GM10248 (cell line): Measurements from ENCODE around the gene BTBD16.

Experiments
- CTCF ChIA-PET: fragments of 300-600 bp; sonication (Branson Sonifier 250); formaldehyde crosslinking; extraction: SDS; loops from one replicate; lab custom pipeline; 2021; ENCODE audit warnings: antibody characterized with exemption; lab: Yijun Ruan, JAX
- POLR2A ChIA-PET: fragments of 350-650 bp; sonication (Branson Sonifier 250); formaldehyde crosslinking; extraction: SDS; loops from one replicate; lab custom pipeline; 2020; ENCODE audit warnings: antibody characterized with exemption; lab: Yijun Ruan, JAX
- DNase-seq: peaks from one replicate; pipeline ENCODE4 v3.0.0; 2012; ENCODE audit errors: extremely low spot score
- TF ChIP-seq, protein P1 (sequence below): IDR thresholded peaks from 2 replicates; pipeline ENCODE4 v1.5.1; 2012; ENCODE audit warnings: mild to moderate bottlenecking, low read depth; ENCODE audit errors: extremely low read depth, missing control alignments, control extremely low read depth

The BTBD16 gene

GRCh38 chr10:122329416-122329815, 58.3 kb downstream of the BTBD16 start:
- POLR2A ChIA-PET, result no interaction called here
- CTCF ChIA-PET, result interaction anchor here (0.7 to 2.5 kb wide), 8 partner anchors 10 to 105 kb away, joined by 3 to 10 read pairs (median 3); no protein-coding TSS in a partner anchor
- TF ChIP-seq, protein P1, sequence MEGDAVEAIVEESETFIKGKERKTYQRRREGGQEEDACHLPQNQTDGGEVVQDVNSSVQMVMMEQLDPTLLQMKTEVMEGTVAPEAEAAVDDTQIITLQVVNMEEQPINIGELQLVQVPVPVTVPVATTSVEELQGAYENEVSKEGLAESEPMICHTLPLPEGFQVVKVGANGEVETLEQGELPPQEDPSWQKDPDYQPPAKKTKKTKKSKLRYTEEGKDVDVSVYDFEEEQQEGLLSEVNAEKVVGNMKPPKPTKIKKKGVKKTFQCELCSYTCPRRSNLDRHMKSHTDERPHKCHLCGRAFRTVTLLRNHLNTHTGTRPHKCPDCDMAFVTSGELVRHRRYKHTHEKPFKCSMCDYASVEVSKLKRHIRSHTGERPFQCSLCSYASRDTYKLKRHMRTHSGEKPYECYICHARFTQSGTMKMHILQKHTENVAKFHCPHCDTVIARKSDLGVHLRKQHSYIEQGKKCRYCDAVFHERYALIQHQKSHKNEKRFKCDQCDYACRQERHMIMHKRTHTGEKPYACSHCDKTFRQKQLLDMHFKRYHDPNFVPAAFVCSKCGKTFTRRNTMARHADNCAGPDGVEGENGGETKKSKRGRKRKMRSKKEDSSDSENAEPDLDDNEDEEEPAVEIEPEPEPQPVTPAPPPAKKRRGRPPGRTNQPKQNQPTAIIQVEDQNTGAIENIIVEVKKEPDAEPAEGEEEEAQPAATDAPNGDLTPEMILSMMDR, result no peak
- DNase-seq, result no peak

DNA sequence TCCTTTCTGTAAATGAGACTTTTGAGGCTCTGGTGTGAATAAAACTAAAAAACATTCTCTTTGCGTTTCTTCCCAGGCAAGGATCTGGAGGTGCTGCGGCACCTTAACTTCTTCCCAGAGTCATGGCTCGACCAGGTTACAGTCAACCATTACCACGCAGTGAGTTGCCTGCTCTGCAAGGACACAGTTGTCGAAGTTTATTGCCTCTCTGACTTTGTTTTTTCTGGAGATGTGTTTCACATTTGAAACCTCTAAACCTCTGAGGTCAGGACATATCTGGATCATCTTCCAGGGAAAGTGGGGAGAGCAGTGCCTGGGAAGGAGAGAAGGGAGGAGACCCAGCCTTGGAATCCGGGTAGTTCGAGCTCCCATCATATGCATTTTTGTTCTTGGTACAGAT, 60.0 kb downstream of the BTBD16 start:
- ChIA-PET POLR2A (no interaction called here), CTCF (interaction anchor here (1.4 to 2.5 kb wide), 2 partner anchors 9 to 103 kb away, joined by 3 to 10 read pairs; no protein-coding TSS in a partner anchor)

DNA sequence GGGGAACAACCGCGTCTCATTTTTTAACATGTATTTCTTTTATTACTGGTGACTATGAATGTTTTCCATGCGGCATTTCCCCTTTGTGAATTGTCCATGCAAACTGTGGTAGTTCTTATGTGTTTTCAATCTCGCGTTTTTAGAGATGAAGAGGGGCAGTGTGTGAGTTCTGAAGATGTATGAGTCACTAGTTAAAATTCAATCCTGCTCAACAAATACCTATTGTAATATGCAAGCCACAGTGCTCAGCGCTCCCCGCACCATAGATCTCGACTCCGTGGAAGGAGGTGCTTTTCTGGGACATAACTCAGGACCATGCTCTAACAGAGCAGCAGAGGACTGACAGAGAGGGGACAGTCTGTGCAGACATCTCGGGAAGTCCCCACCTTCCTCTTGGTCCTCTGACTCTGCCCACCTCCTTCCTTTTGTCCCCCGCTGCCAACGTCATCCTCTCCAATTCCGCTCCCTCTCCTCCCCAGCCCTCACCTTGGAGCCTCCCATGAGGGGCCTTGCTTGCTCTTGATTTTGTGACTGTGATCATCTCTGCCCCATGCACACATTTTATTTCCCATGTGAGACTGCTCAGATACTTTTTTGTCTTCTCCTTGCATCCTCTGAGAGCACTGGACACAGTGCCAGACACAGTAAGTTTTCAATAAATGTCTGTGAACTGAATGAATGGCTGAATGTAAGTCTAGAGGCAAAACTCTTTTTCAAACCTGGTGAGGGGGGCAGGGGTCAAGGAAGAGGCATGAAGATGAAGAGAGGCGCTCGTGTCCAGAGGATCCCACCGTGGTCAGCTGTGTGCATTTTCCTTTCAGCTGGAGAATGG, 60.7 kb downstream of the BTBD16 start:
- DNase-seq, result no peak
- TF ChIP-seq, protein P1, result no peak
- CTCF ChIA-PET, result interaction anchor here (1.1 to 1.2 kb wide), 2 partner anchors 11 to 12 kb away, joined by 3 read pairs; no protein-coding TSS in a partner anchor
- POLR2A ChIA-PET, result interaction anchor here (0.7 kb wide), 1 partner anchor 33 kb away, joined by 3 read pairs; no protein-coding TSS in a partner anchor

More for the DNA sequence above, 60.0 kb downstream of the BTBD16 start:
- no peak for DNase-seq
- TF ChIP-seq, protein P1, result no peak

- TF ChIP-seq, protein P1, result no peak
- ChIA-PET CTCF (interaction anchor here (1.1 to 1.4 kb wide), 3 partner anchors 10 to 35 kb away, joined by 3 read pairs; no protein-coding TSS in a partner anchor), POLR2A (no interaction called here)
Observed at GRCh38 chr10:122333037-122333436, 61.9 kb downstream of the BTBD16 start.

DNA sequence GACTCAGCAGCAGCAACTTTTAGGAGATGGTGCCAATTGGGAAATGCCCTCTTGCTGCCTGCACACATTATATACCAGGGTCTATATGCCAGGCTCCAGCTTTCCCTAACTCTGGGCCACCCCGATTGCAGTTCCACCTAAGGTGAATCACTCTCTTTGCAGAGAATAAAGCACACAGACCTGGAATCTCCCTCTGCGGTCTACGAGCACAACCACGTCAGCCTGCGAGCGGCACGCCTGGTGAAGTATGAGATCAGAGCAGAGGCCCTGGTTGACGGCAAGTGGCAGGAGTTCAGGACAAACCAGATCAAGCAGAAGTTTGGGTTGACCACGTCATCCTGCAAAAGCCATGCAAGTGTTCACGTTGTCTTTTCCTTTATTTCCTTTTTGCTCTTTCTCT, 65.2 kb downstream of the BTBD16 start:
- TF ChIP-seq, protein P1, result no peak
- CTCF ChIA-PET, result interaction anchor here (1.2 to 1.6 kb wide), 3 partner anchors 40 to 99 kb away, joined by 3 to 6 read pairs (median 4); no protein-coding TSS in a partner anchor
- DNase-seq, result no peak
- POLR2A ChIA-PET, result no interaction called here

More at GRCh38 chr10:122333037-122333436, 61.9 kb downstream of the BTBD16 start:
- no peak for DNase-seq

DNA sequence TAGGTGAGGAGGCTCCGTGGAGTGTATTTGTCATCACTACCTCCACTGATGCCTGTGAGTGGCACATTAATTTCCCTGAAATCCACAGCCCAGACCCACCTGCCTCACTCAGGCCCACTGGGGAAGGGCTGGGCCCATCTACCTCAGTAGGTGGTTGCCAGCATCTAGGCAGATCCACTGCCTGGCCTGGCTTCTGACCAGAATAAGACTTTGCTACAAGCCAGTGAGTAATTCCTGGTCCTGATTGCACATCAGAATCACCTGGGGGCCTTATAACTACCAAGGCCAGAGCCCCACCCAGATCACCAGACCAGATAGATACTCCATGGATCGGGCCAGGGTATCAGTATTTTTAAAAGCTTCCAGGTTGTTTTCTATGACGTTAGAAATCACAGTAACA, 65.9 kb downstream of the BTBD16 start:
- TF ChIP-seq, protein P1, result no peak
- no peak for DNase-seq
- POLR2A ChIA-PET, result no interaction called here
- CTCF ChIA-PET, result no interaction called here
